Superior temporal gyrus (tissue), 1 donor: Measurements from ENCODE around the gene TMEM108.
A peak's percentile ranks its signal among the peaks of the same experiment; 100 is the strongest.

Experiments
- DNase-seq: peaks from one replicate; pipeline ENCODE4 v3.0.0-alpha.2; 2016; ENCODE audit errors: extremely low spot score

TMEM108 gene

DNA sequence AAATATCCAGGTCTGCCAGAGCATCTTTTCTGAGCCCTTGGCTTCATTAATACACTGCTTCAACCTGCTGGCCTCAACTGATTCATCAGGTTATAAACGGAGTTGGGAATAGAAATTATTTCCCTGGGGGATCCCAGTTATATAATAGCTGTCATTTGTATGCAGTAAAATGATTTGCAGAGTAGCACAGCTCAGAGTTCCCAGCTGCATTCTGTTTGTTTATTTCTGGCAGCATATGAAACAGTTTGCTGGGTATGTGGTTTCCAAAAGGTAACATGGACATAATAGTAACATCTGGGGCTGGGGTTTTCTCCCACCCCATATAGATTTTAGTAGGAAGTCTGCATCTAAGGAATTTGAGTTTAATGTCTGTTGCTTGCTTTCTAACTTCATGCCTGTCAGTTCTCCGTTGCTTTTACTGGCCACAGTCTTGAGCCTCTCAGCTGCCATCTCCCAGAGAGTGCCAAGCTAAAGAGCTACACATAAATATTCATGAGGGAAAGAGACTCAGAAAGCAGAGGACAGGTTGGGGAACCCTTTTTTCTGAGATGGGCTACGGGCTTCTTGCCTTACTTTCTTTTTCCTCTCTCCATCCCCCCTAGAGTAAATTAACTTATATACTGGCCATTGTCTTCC, 124.6 kb downstream of the TMEM108 start:
- peak; percentile 64 for DNase-seq

DNA sequence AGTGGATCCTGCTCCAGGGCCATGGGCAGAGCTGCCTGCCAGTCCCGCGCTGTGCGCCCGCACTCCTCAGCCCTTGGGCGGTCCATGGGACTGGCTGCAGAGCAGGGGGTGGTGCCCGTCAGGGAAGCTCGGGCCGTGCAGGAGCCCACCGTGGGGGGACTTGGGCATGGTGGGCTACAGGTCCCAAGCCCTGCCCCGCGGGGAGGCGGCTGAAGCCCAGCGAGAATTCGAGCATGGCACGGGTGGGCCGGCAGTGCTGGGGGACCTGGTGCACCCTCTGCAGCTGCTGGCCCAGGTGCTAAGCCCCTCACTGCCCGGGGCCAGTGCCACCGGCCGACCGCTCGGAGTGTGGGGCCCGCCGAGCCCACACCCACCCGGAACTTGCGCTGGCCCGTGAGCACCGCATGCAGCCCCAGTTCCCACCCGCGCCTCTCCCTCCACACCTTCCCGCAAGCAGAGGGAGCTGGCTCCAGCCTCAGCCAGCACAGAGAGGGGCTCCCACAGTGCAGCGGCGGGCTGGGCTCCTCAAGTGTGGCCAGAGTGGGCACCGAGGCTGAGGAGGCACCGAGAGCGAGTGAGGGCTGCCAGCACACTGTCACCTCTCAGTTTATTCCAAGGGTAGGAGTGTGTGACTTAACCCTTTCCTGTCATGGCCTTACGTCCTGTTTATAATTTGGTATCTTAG, 129.3 kb downstream of the TMEM108 start:
- no peak for DNase-seq

DNA sequence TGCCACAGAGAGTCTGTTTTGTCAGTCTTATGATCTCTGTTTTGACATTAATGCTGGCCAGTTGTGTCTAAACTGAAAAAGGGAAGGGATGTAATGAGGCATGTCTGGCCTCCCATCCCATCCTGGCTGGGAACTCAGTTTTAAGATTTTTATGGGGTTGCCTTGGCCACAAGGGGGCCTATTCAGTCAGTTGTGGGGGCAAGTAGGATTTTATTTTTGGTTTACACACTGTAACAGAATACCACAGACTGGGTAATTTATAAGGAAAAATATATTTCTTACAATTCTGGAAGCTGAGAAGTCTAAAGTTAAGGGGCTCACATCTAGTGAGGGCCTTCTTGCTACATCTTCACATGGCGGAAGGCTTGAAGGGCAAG, 129.8 kb downstream of the TMEM108 start:
- DNase-seq, result no peak

DNA sequence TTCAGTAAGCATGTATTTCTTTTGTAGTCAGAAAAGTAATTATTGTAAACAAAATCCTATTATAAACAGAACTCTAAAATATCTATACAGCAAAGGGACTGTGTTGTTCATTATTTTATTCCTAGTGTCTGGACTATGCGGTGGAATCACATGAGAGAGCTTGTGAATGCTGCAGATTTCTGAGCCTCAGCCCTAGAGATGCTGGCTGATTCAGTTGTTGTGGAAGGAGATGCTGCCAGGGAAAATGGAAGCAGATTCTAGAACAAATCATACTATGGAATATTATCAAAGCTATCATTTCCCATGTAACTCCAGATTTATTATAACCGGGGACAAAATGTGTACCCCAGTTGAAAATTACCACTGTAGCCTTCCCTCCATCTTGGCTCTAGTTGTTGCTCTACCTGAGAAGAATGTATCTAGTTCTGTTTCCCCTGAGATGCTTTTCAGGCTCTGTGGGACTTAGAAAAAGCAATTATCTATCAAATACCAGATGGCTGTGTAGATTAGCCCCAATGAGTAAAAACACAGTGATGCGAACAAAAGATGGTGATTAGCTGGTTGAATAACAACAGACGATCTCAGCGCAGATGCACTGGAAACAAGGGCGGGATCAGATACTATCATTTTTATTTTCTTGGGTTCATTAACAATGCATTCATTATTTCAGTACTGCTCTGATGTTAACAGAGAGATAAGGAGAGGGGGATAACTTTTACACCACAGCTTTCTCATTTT, 131.3 kb downstream of the TMEM108 start:
- no peak for DNase-seq

DNA sequence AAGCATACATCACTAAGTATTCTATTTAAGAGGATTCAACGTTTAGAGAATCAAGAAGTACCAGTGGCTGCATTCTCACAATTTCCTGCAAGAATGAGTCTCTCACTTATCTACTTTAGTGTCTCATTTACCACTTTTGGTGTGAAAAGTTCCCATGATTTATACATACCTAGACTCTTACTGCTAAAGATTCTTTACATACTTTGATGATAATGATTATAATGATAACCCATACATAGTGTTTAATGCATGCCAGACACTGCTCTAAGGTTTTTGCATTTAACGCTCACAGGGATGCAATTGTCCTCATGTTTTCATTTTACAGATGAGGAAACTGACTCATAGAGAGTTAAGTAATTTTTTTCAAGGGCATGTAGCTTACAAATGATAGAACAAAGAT, 133.6 kb downstream of the TMEM108 start:
- no peak for DNase-seq

DNA sequence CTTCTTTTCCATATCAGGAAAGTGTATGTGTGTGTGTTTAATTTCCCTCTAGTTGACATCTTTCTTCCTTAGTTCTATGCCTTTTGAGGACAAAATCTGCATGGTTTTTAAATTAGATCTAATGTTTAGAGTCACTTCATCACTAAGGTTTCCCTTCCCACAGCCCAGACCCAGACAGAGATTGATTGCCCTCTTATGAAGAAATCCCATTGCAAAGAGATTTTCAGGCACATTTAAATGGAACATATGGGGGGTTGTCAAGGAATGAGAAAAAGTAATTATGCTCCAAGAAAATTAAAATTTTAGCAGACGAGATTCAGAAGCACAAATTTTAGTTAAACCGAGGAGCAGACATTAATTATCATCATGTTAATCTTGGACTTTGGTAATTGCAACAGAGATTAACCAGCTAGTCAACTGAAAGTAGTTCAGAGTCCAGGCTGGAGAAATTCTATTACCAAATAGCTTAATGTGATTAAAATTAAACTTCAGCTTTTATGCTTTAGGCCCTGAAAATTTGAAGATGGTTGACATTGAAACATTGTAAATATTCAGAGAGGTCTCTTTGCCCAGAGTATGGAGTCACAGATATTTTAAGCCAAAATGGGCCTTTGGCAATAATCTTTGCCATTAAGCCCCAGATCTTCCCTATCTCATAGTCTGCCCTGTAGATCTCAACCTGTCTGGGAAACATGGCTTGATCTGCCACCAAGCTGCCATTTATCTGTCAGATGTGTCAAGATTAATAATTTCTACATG, 143.4 kb downstream of the TMEM108 start:
- DNase-seq, result no peak

DNA sequence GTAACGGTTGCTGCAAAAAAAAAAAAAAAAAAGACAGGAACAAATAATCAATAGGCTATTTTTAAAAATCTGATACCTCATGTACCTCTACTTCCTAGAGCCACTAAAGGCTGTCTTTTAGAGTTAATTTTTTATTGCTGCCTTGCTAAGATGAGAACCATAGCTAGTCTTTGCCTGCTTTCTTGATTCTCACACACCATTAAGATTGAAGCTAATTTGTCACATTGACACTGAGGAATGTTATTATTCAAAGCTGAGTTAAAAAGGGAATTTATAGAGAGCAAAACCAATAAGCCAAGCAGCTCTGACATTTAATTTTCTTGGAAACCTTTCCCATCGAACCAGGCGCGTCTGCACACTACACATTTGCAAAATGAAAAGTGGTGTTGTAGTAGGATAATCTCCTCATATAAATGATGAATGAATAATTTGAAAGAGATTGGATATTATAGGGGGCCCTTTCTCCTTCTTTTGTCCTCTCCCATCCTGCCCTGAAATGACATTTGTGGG, 149.7 kb downstream of the TMEM108 start:
- no peak for DNase-seq

DNA sequence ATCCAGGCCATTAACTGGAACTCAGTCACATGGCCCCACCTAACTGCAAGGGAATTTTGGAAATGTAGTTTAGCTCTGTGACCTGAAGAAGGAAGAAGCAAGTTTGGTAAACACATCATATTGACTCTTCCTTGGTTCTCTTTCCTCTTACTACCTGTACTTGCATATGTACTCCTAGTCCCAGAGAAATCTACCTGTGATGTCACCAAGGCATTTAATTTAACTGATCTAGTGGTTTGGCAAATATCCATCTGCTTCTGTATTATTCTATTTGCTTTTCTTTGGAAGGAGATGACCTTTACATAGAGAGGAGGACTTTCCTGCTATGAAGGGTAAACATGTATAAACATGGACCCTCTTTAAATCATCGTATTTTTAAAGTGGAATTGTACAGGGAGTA, 150.8 kb downstream of the TMEM108 start:
- DNase-seq, result no peak

DNA sequence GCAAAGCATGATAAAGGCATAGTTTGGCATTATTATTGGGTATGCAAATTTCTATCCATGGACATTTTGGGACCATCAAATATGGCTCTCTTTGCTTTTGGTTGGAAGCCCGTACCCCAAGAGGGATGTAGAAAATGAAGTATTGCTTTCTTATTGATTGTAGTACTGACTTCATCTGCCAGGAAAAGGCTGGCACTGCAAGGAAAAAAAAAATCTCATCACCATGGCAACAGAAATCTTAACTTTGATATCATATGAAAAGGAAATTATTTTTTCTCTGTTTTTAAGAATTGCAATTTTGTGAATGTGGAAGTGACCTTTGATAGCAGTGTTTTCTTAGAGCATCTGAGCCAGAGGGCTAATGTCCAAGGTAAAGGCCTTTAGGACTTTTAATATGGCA, 151.7 kb downstream of the TMEM108 start:
- no peak for DNase-seq

DNA sequence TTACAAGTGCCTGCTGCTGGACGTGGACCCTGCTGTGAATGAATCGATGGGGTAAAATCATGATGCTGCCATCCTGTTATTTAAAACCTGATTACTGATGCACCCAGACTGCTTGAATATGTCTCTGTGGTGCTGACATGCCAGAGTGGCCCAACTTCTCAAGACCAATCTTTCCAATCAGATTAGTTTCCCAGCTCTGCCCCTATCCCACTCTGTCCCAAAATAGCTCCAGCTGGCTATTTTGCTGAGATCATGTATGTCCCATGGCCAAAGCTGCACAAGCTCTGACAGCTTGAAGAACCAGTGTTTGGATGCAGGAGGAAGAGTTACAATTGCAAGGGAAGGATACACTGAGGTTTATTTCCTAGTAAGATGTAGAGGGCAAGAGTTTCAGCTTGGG, 153.6 kb downstream of the TMEM108 start:
- no peak for DNase-seq

DNA sequence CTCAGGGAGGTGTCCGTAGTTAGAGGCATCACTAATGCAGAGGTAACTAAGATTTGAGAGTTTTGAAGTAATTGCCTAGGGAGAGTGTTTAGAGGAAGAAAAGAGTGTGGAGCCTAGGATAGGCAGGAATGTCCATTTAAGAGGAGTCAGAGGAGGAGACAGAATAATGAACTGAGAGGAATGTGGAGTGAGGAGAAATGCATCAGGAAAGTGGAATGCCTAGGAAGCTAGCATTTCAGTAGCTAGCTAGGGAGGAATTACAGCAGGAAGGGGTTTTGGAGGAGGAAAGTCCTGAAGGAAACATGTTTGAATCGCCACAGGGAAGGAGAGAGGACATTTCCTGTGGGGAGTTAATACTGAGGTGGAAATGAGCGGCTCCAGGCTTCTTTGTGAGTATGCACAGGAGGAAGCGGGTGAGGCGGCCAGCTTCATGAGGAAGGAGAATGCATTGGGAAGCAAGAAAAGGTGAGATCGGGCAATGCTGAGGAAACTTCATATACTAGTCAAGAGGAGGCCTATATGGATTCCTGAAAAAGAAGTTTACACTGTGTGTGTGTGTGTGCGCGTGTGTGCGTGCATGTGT, 154.3 kb downstream of the TMEM108 start:
- no peak for DNase-seq

DNA sequence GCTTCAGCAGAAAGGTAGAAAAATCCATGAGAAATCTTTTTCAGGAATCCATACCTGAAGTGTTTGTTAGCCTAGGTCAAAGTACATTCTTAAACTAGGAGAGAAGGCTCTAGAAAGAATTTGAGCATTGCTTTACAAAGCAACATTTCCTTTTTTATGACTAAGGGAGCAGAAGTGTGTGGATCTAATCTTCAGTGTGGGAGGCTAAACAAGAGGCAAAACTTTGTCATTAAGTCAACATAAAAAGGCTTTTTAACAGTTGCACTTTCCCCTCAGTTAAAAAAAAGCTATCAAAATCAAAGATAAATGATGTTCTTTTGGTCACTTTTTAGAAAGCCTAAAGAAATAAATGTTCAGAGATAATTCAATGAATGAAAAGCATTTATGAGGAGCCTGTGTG, 154.8 kb downstream of the TMEM108 start:
- no peak for DNase-seq

DNA sequence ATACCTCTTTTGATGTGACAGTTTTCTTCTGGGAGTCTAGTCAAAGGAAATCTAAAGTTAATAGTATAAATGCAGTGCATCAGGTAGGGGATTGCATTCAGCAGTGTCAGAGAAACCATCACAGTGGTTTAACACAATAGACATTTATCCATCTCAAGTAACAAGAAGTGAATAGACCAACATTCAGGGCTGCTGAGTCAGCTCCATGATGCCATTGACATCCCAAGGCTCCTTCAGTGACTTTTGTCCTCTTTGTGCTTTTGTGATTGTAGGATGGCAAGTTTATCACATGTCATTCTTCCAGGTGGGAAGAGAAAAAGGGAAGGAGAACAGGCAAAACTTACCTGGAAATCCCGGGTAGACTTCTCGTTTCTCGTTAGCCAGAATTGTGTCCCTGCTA, 158.3 kb downstream of the TMEM108 start:
- no peak for DNase-seq

DNA sequence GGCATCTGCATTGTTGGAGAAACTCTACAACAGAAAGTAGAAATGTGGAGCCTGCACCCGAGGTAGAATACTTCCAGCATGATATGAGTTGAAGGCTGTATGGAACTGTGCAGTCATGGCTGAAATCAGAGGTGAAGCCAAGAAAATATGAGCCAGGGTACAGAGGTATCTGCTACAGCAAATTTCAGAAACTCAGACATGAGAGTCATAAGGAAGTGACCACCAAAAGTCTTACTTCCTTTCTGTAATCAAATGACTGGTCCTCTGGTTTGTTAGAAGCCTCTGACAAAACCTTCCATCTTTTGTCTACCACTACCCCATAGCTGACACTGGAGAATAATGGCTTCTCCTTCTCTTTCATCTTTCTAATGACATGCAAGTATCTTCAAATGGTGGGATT, 159.4 kb downstream of the TMEM108 start:
- no peak for DNase-seq

DNA sequence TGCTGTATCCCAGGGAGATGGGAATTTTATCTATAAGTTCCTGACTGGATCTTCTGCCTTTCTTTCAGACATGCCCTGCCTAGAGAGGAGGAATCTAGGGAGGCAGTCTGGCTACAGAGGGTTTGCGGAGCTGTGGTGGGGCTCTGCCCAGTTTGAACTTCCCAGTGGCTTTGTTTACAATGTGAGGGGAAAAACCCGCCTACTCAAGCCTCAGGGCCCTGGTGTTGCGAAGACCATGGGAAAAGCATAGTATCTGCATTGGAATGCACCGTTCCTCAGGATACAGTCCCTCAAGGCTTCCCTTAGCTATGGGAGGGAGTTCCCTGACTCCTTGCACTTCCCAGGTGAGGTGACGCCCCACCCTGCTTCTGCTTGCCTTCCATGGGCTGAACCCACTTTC, 168.7 kb downstream of the TMEM108 start:
- no peak for DNase-seq

DNA sequence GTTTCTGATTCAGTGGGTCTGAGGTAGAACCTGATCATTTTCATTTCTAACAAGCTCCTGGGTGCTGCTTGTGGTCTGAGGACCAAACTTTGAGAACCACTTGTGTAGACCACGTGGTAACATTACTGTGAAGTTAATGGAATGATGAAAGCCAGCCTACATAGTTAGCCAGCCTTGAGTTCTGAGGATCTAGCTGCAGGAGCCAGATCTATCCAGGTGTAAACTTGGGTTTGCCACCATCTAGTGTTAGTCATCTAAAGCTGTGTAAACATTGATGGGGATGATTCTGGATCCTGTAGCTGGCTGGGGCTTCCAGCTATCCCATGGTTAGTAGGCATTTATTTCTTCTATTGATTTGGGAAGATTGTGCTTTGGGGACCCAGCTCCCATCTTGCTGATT, 170.0 kb downstream of the TMEM108 start:
- DNase-seq, result no peak

DNA sequence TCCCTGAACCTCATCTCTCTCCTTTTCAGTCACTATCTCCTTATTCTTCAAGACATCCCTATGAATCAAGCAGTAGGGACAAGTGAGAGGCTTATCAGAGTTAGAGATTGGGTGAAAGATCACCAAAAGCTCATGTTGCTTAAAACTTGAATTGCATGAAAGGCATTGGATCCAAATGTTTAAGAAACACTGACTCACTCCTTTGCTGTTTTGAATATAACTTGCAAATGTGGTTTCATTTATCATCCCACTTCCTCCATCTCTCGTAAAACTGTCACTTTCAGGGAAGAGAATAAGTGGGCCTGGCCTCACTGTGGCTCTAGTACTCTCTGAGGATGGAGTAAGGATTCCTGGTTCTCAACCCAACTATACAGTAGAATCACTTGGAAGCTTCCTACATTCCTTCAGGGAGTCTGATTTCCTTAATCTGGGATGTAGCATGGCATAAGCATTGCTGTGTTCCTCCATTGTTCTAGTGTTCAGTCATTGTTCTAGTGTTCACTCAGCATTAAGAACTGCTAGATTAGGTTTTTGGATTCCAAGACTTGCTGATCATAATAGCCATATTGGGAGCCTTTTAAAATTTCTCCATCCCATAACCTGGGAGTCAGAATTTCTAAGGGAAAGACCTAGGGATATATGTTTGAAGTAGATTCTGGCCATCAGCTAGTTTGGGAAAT, 171.8 kb downstream of the TMEM108 start:
- DNase-seq, result no peak

DNA sequence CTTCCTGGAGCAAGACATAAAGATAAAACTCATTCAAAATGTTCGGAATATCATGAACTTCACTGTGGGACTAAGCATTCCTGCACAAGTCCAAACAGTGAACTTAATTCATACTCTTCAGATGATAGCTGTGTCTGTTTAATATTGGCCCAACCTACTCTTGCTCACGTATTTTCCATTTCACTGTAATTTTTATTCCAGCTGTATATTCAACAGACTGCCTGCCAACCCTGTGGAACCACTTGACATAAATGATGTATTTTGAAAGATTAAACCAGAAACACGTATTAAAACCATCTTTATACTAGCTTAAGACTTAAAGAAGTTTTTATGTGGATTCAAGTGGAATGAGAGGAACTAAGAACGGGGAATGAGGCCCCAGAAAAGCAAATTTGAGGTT, 172.5 kb downstream of the TMEM108 start:
- DNase-seq, result no peak

DNA sequence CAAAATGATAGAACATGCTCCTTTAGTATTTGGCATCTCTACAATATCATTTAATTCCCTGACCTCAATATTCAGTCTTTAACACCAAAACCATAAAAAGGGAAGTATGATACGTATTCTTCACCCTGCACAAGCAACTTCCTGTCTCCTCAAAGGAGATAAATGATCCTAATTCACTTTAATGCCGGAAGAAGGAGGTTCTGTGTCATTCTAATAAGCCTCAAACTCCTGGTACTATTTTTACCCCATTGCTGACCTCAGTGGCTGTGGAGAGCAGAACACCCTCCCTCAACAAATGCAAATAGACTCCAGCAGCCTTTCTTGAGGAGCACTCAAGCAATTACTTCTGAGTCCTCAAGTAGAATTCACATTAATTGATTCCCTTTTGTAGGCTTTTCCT, 173.3 kb downstream of the TMEM108 start:
- no peak for DNase-seq

DNA sequence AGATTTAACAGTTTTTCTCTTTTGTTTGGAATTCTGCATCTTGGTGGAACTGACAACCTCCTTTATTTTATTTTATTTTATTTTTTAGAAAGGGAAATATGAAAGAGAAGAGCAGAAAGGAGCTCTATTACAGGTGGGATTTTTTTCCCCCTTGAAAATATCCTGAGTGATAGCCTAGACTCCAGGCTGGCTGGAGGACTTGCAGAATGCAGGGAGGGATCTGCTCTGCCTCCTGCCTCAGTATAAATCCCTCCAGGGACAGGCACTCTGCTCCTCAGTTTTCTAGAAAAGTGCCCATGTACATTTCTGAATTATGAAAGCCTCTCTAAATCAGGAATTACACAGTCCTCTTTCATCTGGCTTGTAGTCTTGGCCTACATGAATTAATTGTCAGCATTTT, 173.7 kb downstream of the TMEM108 start:
- DNase-seq, result no peak

DNA sequence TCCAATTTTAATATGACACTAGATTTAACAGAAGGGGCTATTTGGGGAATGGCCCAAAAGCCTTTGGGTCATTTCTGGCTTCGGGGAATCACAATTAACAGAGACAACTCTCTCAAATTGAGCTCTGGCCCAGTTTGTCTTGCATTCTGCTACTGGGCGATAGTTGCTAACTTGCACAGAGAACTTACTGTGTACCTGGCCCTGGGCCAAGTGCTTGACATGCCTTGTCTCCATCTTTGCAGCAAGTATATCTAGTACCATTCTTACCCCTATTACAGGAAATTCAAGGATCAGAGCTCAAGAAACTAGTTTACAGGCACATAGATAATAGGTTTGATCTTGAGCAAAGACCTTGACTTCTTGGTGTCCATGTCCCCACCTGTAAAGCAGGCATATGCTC, 175.7 kb downstream of the TMEM108 start:
- no peak for DNase-seq
